H1 (cell line): ENCODE results near the gene QSOX2. TPM values are rescaled to one million over a fixed set of nuclear protein-coding genes. Genes with fewer than 3 reads are reported as not detected.
A peak's percentile ranks its signal among the peaks of the same experiment; 100 is the strongest.

Experiments
- CTCF ChIA-PET: fragments of 300-600 bp; sonication (Branson Sonifier 250); formaldehyde crosslinking; loops from one replicate; lab custom pipeline; 2021; ENCODE audit not compliant: partially characterized antibody; lab: Charles Lee
- POLR2A ChIA-PET: fragments of 300-600 bp; sonication (Branson Sonifier 250); formaldehyde crosslinking; loops from one replicate; lab custom pipeline; 2021; ENCODE audit warnings: inconsistent platforms; ENCODE audit not compliant: partially characterized antibody; lab: Charles Lee
- DNase-seq, 2 experiments: peaks; one replicate each; pipeline versions ENCODE4 v3.0.0 to v3.0.0-alpha.2; 2010 to 2022; ENCODE audit warnings: low spot score in 2 of 2, low read depth in 1 of 2, mixed read lengths in 1 of 2
- FAIRE-seq: peaks from 2 replicates; lab custom pipeline; 2011; peaks lifted over from hg19 to GRCh38; lab: Jason Lieb, UNC
- H2AFZ ChIP-seq: 2 replicates; pipeline ENCODE4 v1.8.1; 2012; ENCODE audit warnings: low read length, inconsistent platforms
- H2AK5ac ChIP-seq: 2 replicates; pipeline ENCODE4 v1.6.1; 2013; ENCODE audit warnings: low read depth, low read length
- H2BK120ac ChIP-seq: replicated peaks from 2 replicates; pipeline ENCODE3; 2013; ENCODE audit warnings: low read depth, low read length, inconsistent platforms
- H2BK12ac ChIP-seq: 2 replicates; pipeline ENCODE4 v1.6.1; 2013; ENCODE audit warnings: low read depth, low read length
- H2BK15ac ChIP-seq: 2 replicates; pipeline ENCODE4 v1.6.1; 2013; ENCODE audit warnings: low read length
- H2BK20ac ChIP-seq: 2 replicates; pipeline ENCODE4 v1.6.1; 2013; ENCODE audit warnings: low read length
- H2BK5ac ChIP-seq: 2 replicates; pipeline ENCODE4 v1.6.1; 2013; ENCODE audit warnings: low read depth, low read length
- H3K14ac ChIP-seq: 2 replicates; pipeline ENCODE4 v1.6.1; 2013; ENCODE audit warnings: inconsistent platforms; ENCODE audit not compliant: insufficient read length
- H3K18ac ChIP-seq: 2 replicates; pipeline ENCODE4 v1.6.1; 2013; ENCODE audit warnings: low read length; ENCODE audit errors: extremely low read depth
- H3K23ac ChIP-seq: 2 replicates; pipeline ENCODE4 v1.6.1; 2013; ENCODE audit warnings: inconsistent platforms; ENCODE audit not compliant: insufficient read length
- H3K23me2 ChIP-seq: 2 replicates; pipeline ENCODE4 v1.6.1; 2013; ENCODE audit warnings: low read depth, low read length
- H3K27ac ChIP-seq: 2 replicates; pipeline ENCODE4 v1.6.1; 2011; ENCODE audit warnings: low read depth, low read length, inconsistent platforms
- H3K27me3 ChIP-seq, 4 experiments: replicated peaks in 1 of 4; 1 replicate in 1 of 4; 2 replicates in 3 of 4; pipeline versions ENCODE4 v1.6.1 to v1.8.1; 2011 to 2013; ENCODE audit warnings: low read length in 3 of 4, mild to moderate bottlenecking in 3 of 4, inconsistent platforms in 2 of 4, mixed read lengths in 2 of 4, moderate library complexity in 1 of 4; ENCODE audit not compliant: control insufficient read depth in 3 of 4, insufficient read depth in 3 of 4; ENCODE audit errors: extremely low read depth in 1 of 4
- H3K36me3 ChIP-seq, 4 experiments: 2 replicates each; pipeline versions ENCODE4 v1.6.1 to v1.8.1; 2011 to 2013; ENCODE audit warnings: mild to moderate bottlenecking in 4 of 4, low read length in 3 of 4, moderate library complexity in 2 of 4, control low read depth in 1 of 4, inconsistent platforms in 1 of 4; ENCODE audit not compliant: insufficient read depth in 4 of 4, control insufficient read depth in 2 of 4
- H3K4ac ChIP-seq: replicated peaks from 2 replicates; pipeline ENCODE3; 2013; ENCODE audit warnings: low read length, low read depth, mixed read lengths, inconsistent platforms; ENCODE audit not compliant: insufficient read length
- H3K4me1 ChIP-seq, 4 experiments: replicated peaks in 1 of 4; 1 replicate in 1 of 4; 2 replicates in 3 of 4; pipeline versions ENCODE4 v1.6.1 to v1.8.1; 2011 to 2013; ENCODE audit warnings: low read length in 3 of 4, inconsistent platforms in 2 of 4, mixed read lengths in 1 of 4; ENCODE audit not compliant: insufficient read depth in 4 of 4, control insufficient read depth in 3 of 4
- H3K4me2 ChIP-seq, 2 experiments: 2 replicates each; pipeline versions ENCODE4 v1.6.1 to v1.8.1; 2011 to 2013; ENCODE audit warnings: low read depth in 2 of 2, low read length in 2 of 2, control low read depth in 1 of 2, inconsistent platforms in 1 of 2, mild to moderate bottlenecking in 1 of 2; ENCODE audit not compliant: insufficient read depth in 1 of 2
- H3K4me3 ChIP-seq, 4 experiments: fragments of 200-600, 300-600 bp in 1 of 4; sonication (generic), shearing (Covaris generic), sonication (Bioruptor Twin) in 1 of 4; 2 replicates each; pipeline versions ENCODE4 v1.5.1 to v1.8.1; 2011 to 2016; ENCODE audit warnings: low read length in 4 of 4, low read depth in 3 of 4, control low read depth in 2 of 4, inconsistent platforms in 2 of 4, mild to moderate bottlenecking in 2 of 4, mixed read lengths in 1 of 4, moderate library complexity in 1 of 4; ENCODE audit not compliant: insufficient read depth in 2 of 4; ENCODE audit errors: extremely low read depth in 1 of 4
- H3K56ac ChIP-seq: replicated peaks from 2 replicates; pipeline ENCODE3; 2013; ENCODE audit warnings: low read depth, mild to moderate bottlenecking, mixed read lengths, low read length, inconsistent platforms; ENCODE audit not compliant: insufficient read length
- H3K79me1 ChIP-seq: 2 replicates; pipeline ENCODE4 v1.6.1; 2013; ENCODE audit warnings: low read depth, low read length, control low read depth
- H3K79me2 ChIP-seq, 2 experiments: 2 replicates each; pipeline versions ENCODE4 v1.6.1 to v1.8.1; 2012 to 2013; ENCODE audit warnings: low read length in 2 of 2, mild to moderate bottlenecking in 2 of 2, inconsistent platforms in 1 of 2; ENCODE audit not compliant: insufficient read depth in 2 of 2, control insufficient read depth in 1 of 2
- H3K9ac ChIP-seq, 4 experiments: replicated peaks in 1 of 4; 1 replicate in 1 of 4; 2 replicates in 3 of 4; pipeline versions ENCODE4 v1.6.1 to v1.8.1; 2011 to 2013; ENCODE audit warnings: low read depth in 3 of 4, low read length in 3 of 4, control low read depth in 2 of 4, mild to moderate bottlenecking in 2 of 4, moderate library complexity in 2 of 4, inconsistent platforms in 1 of 4; ENCODE audit errors: extremely low read depth in 1 of 4
- H3K9me3 ChIP-seq, 2 experiments: 2 replicates each; pipeline versions ENCODE4 v1.6.1 to v1.8.1; 2012 to 2013; ENCODE audit warnings: mild to moderate bottlenecking in 2 of 2, moderate library complexity in 2 of 2, control low read depth in 1 of 2, inconsistent platforms in 1 of 2, low read depth in 1 of 2, low read length in 1 of 2, mixed read lengths in 1 of 2; ENCODE audit not compliant: insufficient read depth in 2 of 2
- H4K20me1 ChIP-seq, 2 experiments: replicated peaks in 1 of 2; 2 replicates each; pipeline versions ENCODE3 to v1.8.1; 2011 to 2013; ENCODE audit warnings: inconsistent platforms in 2 of 2, low read length in 2 of 2, mild to moderate bottlenecking in 1 of 2; ENCODE audit not compliant: insufficient read depth in 2 of 2, control insufficient read depth in 1 of 2
- H4K5ac ChIP-seq: 2 replicates; pipeline ENCODE4 v1.6.1; 2013; ENCODE audit warnings: low read length, low read depth, mixed read lengths, inconsistent platforms; ENCODE audit not compliant: insufficient read length
- H4K8ac ChIP-seq: 2 replicates; pipeline ENCODE4 v1.8.0; 2013; ENCODE audit warnings: mild to moderate bottlenecking, moderate library complexity, low read length, inconsistent platforms; ENCODE audit not compliant: insufficient read depth; ENCODE audit errors: extremely low read depth
- H4K91ac ChIP-seq: replicated peaks from 2 replicates; pipeline ENCODE3; 2013; ENCODE audit warnings: low read length, mixed read lengths, inconsistent platforms; ENCODE audit not compliant: insufficient read length
- ATF3 ChIP-seq: IDR thresholded peaks from 2 replicates; pipeline ENCODE4 v1.6.1; 2011; ENCODE audit warnings: low read depth, mild to moderate bottlenecking, low read length; ENCODE audit not compliant: insufficient read depth
- BRCA1 ChIP-seq: IDR thresholded peaks from 2 replicates; pipeline ENCODE4 v1.6.1; 2012; ENCODE audit warnings: low read depth, low read length, improper control_type of control experiment
- CBX5 ChIP-seq: fragments of 300-800, 300-1000 bp; sonication (generic); IDR thresholded peaks from 2 replicates; pipeline ENCODE4 v1.7.1; 2016; ENCODE audit warnings: antibody characterized with exemption, low read length, low read depth
- CHD1 ChIP-seq: IDR thresholded peaks from 2 replicates; pipeline ENCODE4 v1.6.1; 2012; ENCODE audit warnings: low read depth, low read length, improper control_type of control experiment
- CHD2 ChIP-seq: IDR thresholded peaks from 2 replicates; pipeline ENCODE4 v1.6.1; 2012; ENCODE audit warnings: low read length, improper control_type of control experiment
- CREB1 ChIP-seq: IDR thresholded peaks from 2 replicates; pipeline ENCODE4 v1.6.1; 2012; ENCODE audit warnings: inconsistent platforms
- CTBP2 ChIP-seq: IDR thresholded peaks from 2 replicates; pipeline ENCODE4 v1.7.0; 2011; ENCODE audit warnings: borderline replicate concordance, mild to moderate bottlenecking, moderate library complexity, mixed read lengths, low read length; ENCODE audit not compliant: insufficient read depth, insufficient read length
- E2F6 ChIP-seq: IDR thresholded peaks from 2 replicates; pipeline ENCODE4 v1.6.1; 2012; ENCODE audit warnings: inconsistent platforms
- JUND ChIP-seq: IDR thresholded peaks from 2 replicates; pipeline ENCODE4 v1.6.1; 2011; ENCODE audit warnings: mild to moderate bottlenecking, improper control_type of control experiment, low read length
- WGBS, 2 experiments: shearing (Covaris generic) in 1 of 2; methylation state at CpG; one replicate each; pipeline versions ENCODE4 v1.1.6 to v1.1.7; 2013 to 2015; ENCODE audit warnings: low lambda C conversion rate in 2 of 2, mixed read lengths in 2 of 2, inconsistent platforms in 1 of 2, low coverage in 1 of 2, missing lambda C conversion rate in 1 of 2; ENCODE audit not compliant: insufficient replicate concordance in 2 of 2, insufficient coverage in 1 of 2, insufficient read length in 1 of 2; ENCODE audit errors: extremely low coverage in 1 of 2, missing lambda C conversion rate in 1 of 2; 5-methylcytosine and 5-hydroxymethylcytosine counted together
- polyA plus RNA-seq, 7 experiments: library from polyadenylated mRNA; depleted of rRNA in 3 of 7; stranded (reverse) in 5 of 7; unstranded in 2 of 7; fragments of >200 nt in 5 of 7; fragments of 200-250 nt in 2 of 7; gene quantifications; 1 replicate in 5 of 7; 2 replicates in 1 of 7; 4 replicates in 1 of 7; pipeline versions ENCODE4 v1.2.1 to v1.2.3, GENCODE V29; 2011 to 2013; ENCODE audit warnings: missing spikeins in 2 of 7, mixed read lengths in 2 of 7
- total RNA-seq: library from RNA; stranded (reverse); fragmentation: NEBNext Ultra II Directional; extraction: Animal tissue kit (Norgen Biotek cat#: 25700); gene quantifications from 2 replicates; pipeline ENCODE4 v1.2.1, GENCODE V29; 2021

The QSOX2 gene
- total and polyA plus RNA-seq, 2 of the 8 experiments (the other 6 are each of a cell fraction or from before 2014, with no cell fraction given) = 18.0 to 28.6 TPM

GRCh38 chr9:136292026-136292538, 46.5 kb upstream of the QSOX2 start:
- no peaks in the 10 kb centered on the region for H3K27me3 ChIP-seq
- H3K9me3 ChIP-seq = peaks cover 4 to 10% of the 10 kb centered on the region in 2 experiments; a peak in 2 of 4 replicates
- no peak overlapping the region for H3K4me3 ChIP-seq
- no peak overlapping the region for H3K4me2 ChIP-seq
- H3K27ac ChIP-seq = no peak overlapping the region; the same call in 1 of the 2 replicates
- no peak overlapping the region for H2BK20ac ChIP-seq
- H3K4me1 ChIP-seq = no peaks in the 10 kb centered on the region
- no peaks in the 10 kb centered on the region for H3K79me2 ChIP-seq
- DNase-seq = no peak
- POLR2A ChIA-PET = no interaction called here
- TF ChIP-seq CHD2 (no peak), CHD1 (no peak), CTBP2 (no peak), ATF3 (no peak), E2F6 (no peak), BRCA1 (no peak), CBX5 (no peak), CREB1 (no peak), JUND (no peak)
- CTCF ChIA-PET = interaction anchor here (0.9 to 1.9 kb wide), 8 partner anchors 8 to 333 kb away, joined by 3 to 5 read pairs (median 3); partner anchors contain the start of gene DNLZ
- H3K23me2 ChIP-seq = peaks cover 11% of the 10 kb centered on the region; the same call in 1 of the 2 replicates
- WGBS, 2 experiments = 87% methylated on average over 18 of the region's 19 CpGs; no CpG with 5 or more reads in 1 of the 2 experiments
- H2BK15ac ChIP-seq = no peak overlapping the region
- FAIRE-seq = no peak
- H2AFZ ChIP-seq = no peak overlapping the region
- H4K5ac ChIP-seq = no peak overlapping the region
- peak overlapping the region; percentile 65; the same call in 1 of the 2 replicates for H4K8ac ChIP-seq
- H3K9ac ChIP-seq = no peak overlapping the region
- no peaks in the 10 kb centered on the region for H3K79me1 ChIP-seq
- no peak overlapping the region for H4K91ac ChIP-seq
- H3K56ac ChIP-seq = no peak overlapping the region
- no peak overlapping the region for H3K23ac ChIP-seq
- no peak overlapping the region for H3K4ac ChIP-seq
- H2BK12ac ChIP-seq = no peak overlapping the region
- no peak overlapping the region for H2BK120ac ChIP-seq
- H3K14ac ChIP-seq = no peak overlapping the region
- no peak overlapping the region for H2BK5ac ChIP-seq
- no peaks in the 10 kb centered on the region; a peak in 1 of 8 replicates for H3K36me3 ChIP-seq
- H4K20me1 ChIP-seq = peaks cover 0 to 15% of the 10 kb centered on the region in 2 experiments
- no peak overlapping the region for H2AK5ac ChIP-seq
- H3K18ac ChIP-seq = no peak overlapping the region
